ENCODE results near the gene AURKA.

Gene AURKA

DNA sequence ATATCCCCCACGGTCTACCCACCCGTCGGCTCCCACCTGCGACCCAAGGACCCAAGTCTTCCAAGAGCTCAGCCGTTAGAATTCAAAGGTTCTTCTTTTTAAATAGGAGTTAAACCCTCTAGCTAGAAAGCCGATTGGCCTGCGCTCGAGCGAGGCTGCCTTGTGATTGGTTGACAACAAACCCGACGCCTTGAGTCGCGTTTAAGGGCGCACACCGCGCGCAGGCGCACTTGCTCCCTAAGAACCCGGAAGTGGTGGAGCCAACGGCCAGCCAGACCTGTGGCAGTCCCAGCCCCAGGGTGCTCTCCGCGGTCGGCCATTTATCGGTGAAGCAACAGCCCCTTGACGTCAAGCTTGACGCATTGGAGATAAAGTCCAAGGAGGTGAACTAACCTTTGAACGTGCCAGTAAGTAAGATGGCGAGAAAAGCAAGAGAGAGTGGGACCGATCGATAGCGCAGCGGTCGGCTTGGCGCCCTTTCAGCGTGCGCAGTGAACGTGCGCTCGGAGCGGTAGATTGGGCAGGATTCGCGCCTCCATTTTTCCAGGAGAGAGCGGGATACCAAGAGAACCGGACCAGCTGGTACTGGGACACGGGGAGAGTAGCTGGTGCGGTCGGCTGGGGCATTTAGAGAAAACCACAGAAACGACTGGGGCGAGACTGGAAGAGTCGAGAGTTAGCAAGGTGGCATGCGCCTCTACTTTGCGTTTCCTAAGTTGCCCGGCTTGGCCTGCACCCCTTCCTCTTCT lies at the start of gene AURKA, which contains the start of gene CSTF1:
Gene AURKA, minus strand, starts transcription at position 84 of the 749 bp plus-strand sequence. CDS start 4,018 bp downstream, outside the sequence.
Gene CSTF1, plus strand, starts transcription at position 514 of the 749 bp plus-strand sequence. CDS start 2,908 bp downstream, outside the sequence.
- peak; percentile 99 for DNase-seq (ENCODE audit: low read depth)

GRCh38 chr20:56440346-56441007 lies 48.5 kb upstream of the AURKA start:
- no peak for DNase-seq (ENCODE audit: low read depth)

GRCh38 chr20:56439771-56440291 lies 47.8 kb upstream of the AURKA start:
- DNase-seq (ENCODE audit: low read depth) = no peak

GRCh38 chr20:56438284-56438683 lies 46.3 kb upstream of the AURKA start:
- no peak for DNase-seq (ENCODE audit: low read depth)

DNA sequence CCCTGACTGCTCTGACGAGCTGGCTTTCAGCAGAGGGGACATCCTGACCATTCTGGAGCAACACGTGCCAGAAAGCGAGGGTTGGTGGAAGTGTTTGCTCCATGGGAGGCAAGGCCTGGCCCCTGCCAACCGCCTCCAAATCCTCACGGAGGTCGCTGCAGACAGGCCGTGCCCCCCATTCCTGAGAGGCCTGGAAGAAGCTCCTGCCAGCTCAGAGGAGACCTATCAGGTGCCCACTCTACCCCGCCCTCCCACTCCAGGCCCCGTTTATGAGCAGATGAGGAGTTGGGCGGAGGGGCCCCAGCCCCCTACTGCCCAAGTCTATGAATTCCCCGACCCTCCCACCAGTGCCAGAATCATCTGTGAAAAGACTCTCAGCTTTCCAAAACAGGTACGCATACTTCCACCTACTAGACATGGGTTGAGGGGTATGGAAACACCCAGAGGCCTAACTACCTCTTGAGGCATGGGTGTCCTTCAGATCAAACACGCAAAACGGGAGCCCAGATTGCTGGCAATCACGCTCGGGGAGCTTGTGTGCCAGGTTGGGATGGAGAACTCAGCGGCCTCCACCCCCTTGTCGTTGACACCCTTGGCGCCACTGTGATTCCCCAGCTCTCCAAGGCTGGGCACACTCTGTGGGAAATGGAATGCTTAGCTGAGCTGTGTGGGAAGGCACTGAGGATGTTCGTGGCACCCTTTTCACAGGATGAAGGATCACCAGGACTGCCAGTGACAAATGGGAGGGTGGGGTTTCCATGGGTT lies 45.4 kb upstream of the AURKA start:
- no peak for DNase-seq (ENCODE audit: low read depth)

GRCh38 chr20:56433880-56434255 lies 41.9 kb upstream of the AURKA start:
- DNase-seq (ENCODE audit: low read depth) = no peak

DNA sequence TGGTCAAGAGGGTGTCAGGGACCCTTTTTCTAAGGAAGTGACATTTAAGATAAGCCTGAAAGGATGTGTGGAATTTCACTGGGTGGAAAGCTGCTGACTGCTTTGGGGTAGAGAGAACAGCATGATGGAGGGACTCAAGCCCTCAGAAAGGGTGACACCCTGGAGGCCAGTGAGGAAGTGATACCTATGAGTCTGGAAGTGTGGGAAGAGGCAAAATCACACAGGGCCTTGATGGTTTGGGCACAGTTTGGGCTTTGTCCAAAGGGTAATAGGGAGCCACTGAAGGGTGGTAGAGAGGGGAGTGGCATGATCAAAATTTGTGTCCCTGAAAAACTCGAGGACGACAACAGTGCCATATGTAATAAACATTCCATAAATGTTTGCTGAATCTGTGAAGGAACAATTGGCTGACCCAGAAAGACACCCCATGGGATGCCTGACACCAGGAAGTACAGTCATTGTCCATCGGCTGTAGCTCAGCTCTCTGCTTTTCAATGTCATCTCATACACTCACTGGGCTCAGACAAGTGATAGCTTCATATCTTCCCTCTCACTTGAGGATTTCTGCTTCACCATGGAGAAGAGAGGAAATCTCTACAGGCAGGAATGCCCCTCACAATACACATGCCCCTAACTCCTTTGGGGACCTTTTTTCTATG lies 41.3 kb upstream of the AURKA start:
- no peak for DNase-seq (ENCODE audit: low read depth)

DNA sequence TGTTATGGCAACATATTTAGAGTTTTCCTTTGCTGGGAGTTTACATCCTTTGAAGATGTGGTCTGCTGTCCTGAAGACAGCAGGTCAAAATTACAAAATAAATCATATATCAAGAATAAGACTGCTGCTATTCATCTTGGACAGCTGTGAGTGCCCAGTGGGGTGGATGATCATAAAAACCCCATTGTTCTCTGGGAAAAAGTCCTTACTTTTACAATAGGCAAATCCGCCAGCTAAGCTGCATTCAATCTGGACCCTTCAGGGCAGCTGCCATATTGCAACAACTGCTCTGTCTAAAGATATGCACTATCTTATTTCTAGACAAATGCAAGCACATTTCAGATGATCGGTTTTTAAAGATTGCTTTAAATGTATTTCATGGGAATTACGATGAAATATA lies 39.5 kb upstream of the AURKA start:
- DNase-seq (ENCODE audit: low read depth) = no peak

GRCh38 chr20:56430957-56431356 lies 38.9 kb upstream of the AURKA start:
- DNase-seq (ENCODE audit: low read depth) = no peak

GRCh38 chr20:56430461-56430860 lies 38.4 kb upstream of the AURKA start:
- DNase-seq (ENCODE audit: low read depth) = no peak

DNA sequence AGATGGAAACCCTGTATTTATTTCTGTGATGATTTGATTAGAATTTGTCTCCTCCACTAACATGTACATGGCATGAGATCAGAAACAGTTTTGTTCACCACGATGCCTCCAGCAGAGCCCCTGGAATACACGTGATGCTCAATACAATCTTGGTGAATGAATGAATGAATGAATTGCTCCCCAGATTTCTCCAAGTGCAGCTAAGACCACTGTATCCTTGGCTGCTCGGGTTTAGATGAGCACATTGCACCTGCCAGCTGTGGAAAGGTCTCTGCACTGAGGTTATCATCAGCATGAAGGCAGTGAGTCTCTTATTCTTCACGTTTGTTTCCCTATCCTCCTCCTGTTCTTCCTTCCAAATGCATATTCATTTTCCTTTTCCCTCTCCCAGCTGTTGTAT lies 37.9 kb upstream of the AURKA start:
- DNase-seq (ENCODE audit: low read depth) = no peak

GRCh38 chr20:56429502-56429901 lies 37.5 kb upstream of the AURKA start:
- DNase-seq (ENCODE audit: low read depth) = no peak

DNA sequence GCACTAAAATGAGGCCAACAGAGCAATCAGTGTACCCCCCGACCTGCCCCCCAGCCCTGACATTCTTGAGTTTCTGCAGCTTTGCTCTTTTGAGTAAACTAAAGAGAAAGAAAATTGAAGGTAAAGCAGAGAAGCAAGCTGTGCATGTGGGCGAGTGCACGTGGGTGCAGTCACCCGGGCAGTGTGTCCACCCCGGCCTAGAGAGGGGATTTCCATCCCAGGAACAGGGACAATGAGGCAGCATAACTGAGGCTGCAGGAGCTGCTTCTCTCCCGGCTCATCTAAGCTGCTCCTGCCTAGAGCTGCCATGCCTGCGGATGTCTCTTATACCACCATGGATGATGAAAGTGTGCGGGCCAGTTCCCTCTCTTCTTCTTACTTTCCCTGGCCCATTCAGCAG lies 36.9 kb upstream of the AURKA start:
- no peak for DNase-seq (ENCODE audit: low read depth)

DNA sequence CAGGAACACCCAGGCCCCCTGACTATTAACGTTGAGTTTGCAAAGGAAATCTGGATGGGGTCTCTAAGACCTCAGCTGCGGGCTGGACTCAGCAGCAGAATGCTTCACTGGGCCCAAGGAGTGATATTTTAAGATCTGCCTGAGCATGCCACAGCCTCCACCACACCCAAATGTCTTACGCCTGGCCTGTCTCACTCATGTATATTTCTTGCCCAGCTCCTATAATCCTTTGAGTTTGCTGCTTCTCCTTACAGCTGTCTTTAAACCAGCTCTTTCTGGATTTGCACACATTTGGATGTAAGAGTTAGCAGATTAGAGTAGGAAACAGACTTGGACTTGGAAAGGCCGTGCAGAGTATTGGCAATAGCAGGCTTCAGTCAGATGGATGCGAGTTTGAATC lies 36.4 kb upstream of the AURKA start:
- DNase-seq (ENCODE audit: low read depth) = no peak

- no peak for DNase-seq (ENCODE audit: low read depth)
These were observed 35.8 kb upstream of the AURKA start for GRCh38 chr20:56427797-56428196.

- no peak for DNase-seq (ENCODE audit: low read depth)
These were observed 34.9 kb upstream of the AURKA start for GRCh38 chr20:56426926-56427325.

DNA sequence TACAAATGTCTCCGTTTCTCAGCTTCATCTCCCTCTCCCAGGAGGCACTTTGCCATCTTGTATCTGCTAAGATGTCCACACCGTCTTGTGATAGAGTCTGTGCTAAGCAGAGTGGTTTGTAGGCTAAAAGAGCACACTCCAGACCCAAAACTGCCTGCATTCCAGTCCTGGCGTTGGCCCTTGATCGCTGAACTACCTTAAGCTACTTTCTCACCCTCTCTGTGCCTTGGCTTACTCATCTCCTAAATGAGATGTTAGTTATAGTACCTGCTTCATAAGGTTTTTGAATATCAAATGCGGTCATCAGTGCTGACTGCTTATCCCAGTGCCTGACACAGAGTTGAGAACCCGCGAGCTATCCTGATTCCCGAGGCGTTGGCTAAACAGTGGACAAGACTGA lies 34.0 kb upstream of the AURKA start:
- DNase-seq (ENCODE audit: low read depth) = no peak

- no peak for DNase-seq (ENCODE audit: low read depth)
These were observed 32.9 kb upstream of the AURKA start for GRCh38 chr20:56424931-56425330.

GRCh38 chr20:56423886-56424285 lies 31.9 kb upstream of the AURKA start:
- no peak for DNase-seq (ENCODE audit: low read depth)

- DNase-seq (ENCODE audit: low read depth) = no peak
These were observed 31.2 kb upstream of the AURKA start for GRCh38 chr20:56423211-56423610.

DNA sequence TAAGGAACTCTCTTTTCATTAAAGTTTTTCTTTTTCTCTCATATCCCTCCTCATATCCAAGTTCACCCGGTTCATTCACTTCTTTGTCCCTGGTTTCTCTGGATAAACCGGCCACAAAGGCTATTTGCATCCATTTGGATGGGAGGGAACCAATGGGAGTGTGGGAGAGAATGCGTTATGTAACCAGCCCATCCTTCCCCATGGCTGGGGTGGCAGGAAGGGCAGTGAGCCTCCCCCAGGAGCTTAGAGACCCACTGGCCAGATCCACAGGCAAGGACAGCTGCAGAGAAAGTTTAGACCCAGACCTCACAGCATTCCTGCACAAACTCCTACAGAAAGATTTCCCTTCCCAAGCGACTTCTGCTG lies 30.8 kb upstream of the AURKA start:
- DNase-seq (ENCODE audit: low read depth) = no peak

All from activated T-cell treated with anti-CD3 and anti-CD28 coated beads for 1 hour (primary cell).